Spleen (tissue), 3 donors: ENCODE measurements around the gene ST7.

ENCODE experiments used
- POLR2A ChIP-seq, 3 donors: fragments of 450-650 bp; IDR thresholded peaks; one replicate each; pipeline ENCODE4 v1.5.1; 2017; ENCODE audit warnings: antibody characterized with exemption in 3 of 3, mild to moderate bottlenecking in 1 of 3
- POLR2AphosphoS5 ChIP-seq, 3 donors: sonication (generic); formaldehyde crosslinking; IDR thresholded peaks; one replicate each; pipeline ENCODE4 v1.5.1; 2017; ENCODE audit warnings: antibody characterized with exemption in 3 of 3

DNA sequence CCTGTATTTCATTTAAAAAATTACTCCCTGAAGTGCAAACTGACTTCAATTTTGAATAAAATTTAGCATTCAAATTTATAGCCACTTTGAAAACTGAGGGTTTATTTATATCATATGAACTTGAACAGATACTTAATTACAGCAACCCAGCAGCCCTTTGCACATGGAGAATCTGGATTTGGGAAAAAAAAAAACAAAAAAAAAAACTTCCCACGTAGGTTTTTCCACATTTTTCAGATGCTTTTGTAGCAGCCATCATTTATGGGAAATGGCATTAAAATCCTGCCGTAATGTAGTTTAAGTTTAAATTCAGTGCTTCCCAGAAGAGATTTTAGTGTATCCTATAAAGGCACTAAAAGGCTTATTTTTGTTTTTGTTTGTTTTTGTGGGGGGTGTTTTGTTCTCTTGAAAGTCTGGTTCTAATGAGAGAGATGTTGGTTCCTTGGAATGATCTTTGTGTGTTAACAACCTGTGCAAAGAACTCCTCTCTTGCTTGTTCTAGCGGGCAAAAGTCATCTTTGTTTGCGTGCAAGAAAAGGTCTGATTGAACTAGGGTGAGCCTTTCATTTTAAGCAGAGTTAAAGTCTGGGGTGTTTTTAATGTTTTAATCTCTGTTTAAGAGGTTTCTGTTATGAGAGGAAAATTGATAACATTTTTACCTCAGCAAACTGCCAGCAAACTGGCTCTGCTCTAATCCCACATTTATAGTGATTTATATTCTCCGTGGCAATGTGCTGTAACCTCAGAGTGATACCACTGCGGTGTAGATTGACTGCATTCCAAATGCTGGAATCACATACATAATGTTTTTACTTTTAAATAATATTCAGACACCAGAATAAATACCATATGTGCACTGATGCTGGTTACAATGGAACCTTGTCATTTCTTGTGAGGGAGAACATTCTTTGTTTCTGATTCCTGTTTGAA lies 264.1 kb downstream of the ST7 start:
- TF ChIP-seq POLR2A (IDR thresholded peaks at IDR 0.05) (no peak), POLR2AphosphoS5 (IDR thresholded peaks at IDR 0.05) (no peak)
